WTC11 (cell line): ENCODE data around the gene GGT6.

Experiments
- CTCF ChIP-seq: fragments of 200-600 bp; IDR thresholded peaks from 2 replicates; pipeline ENCODE4 v1.8.0; 2022; ENCODE audit warnings: antibody characterized with exemption
- ZNF138 ChIP-seq: sonication (generic); formaldehyde crosslinking; conservative IDR thresholded peaks from 2 replicates; pipeline ENCODE4 v1.8.1; 2022; ENCODE audit warnings: mild to moderate bottlenecking, moderate library complexity, missing genetic modification reagents

GRCh38 chr17:4523946-4524345 lies 36.4 kb downstream of the GGT6 start:
- no peak for TF ChIP-seq ZNF138 (CRISPR knock-in tag)
- TF ChIP-seq CTCF: no peak
